Right lobe of liver (tissue), 6 donors: ENCODE measurements around the gene PTPN6. TPM values are rescaled to one million over a fixed set of nuclear protein-coding genes. Genes with fewer than 3 reads are reported as not detected.

Source experiments
- ATAC-seq, 4 donors: fragments of 200-7000 bp; cut with Tn5 transposase; one replicate each; pipeline ENCODE4 v1.9.1; 2020; ENCODE audit warnings: mild to moderate bottlenecking in 4 of 4, moderate library complexity in 4 of 4
- DNase-seq, 3 donors: peaks; one replicate each; pipeline ENCODE4 v3.0.0-alpha.2; 2020
- H3K27ac ChIP-seq, 3 donors: fragments of 200-600 bp; one replicate each; pipeline ENCODE4 v1.8.0; 2022
- H3K27me3 ChIP-seq, 2 donors: fragments of 200-600 bp; one replicate each; pipeline ENCODE4 v1.8.0; 2022
- H3K36me3 ChIP-seq, 4 donors: fragments of 200-600 bp; sonication (generic) in 1 of 4; one replicate each; pipeline versions ENCODE4 v1.5.1 to v1.8.0; 2017 to 2022; ENCODE audit warnings: control low read depth in 1 of 4
- H3K4me1 ChIP-seq, 4 donors: fragments of 200-600 bp; sonication (generic) in 1 of 4; one replicate each; pipeline versions ENCODE4 v1.5.1 to v1.8.0; 2017 to 2022; ENCODE audit warnings: control low read depth in 1 of 4
- H3K4me3 ChIP-seq, 3 donors: fragments of 200-600 bp; one replicate each; pipeline ENCODE4 v1.8.0; 2022
- H3K9me3 ChIP-seq, 4 donors: fragments of 200-600 bp; sonication (generic) in 1 of 4; one replicate each; pipeline versions ENCODE4 v1.5.1 to v1.8.0; 2017 to 2022; ENCODE audit warnings: control low read depth in 1 of 4
- POLR2A ChIP-seq: fragments of 450-650 bp; IDR thresholded peaks from one replicate; pipeline ENCODE4 v1.6.1; 2017; ENCODE audit warnings: antibody characterized with exemption, mild to moderate bottlenecking
- WGBS: methylation state at CpG from one replicate; pipeline ENCODE4 v1.1.6; 2018; ENCODE audit warnings: low coverage, low lambda C conversion rate; ENCODE audit not compliant: insufficient coverage; ENCODE audit errors: missing lambda C conversion rate; 5-methylcytosine and 5-hydroxymethylcytosine counted together
- intact Hi-C, 2 donors: fragments of 100-400 bp; cut with DNase I; formaldehyde crosslinking; loops; one replicate each; pipeline versions ENCODE4 v1.11.2 to v1.14.1; 2022
- total RNA-seq, 6 experiments: library from RNA; depleted of rRNA in 2 of 6; stranded (reverse); fragments of >200 nt in 2 of 6; fragmentation: NEBNext Ultra II Directional in 3 of 6; extraction: Animal tissue kit (Norgen Biotek cat#: 25700) in 3 of 6; gene quantifications; one replicate each; pipeline versions ENCODE4 v1.1.0 to v1.2.4, GENCODE V29; 2016 to 2023
- TF ChIP-seq, protein P1 (sequence below), 4 donors: fragments of 200-600 bp in 3 of 4; fragments of 450-650 bp in 1 of 4; IDR thresholded peaks; one replicate each; pipeline versions ENCODE4 v1.5.1 to v1.8.0; 2016 to 2022; ENCODE audit warnings: antibody characterized with exemption in 4 of 4, mild to moderate bottlenecking in 2 of 4
- donor health status: DM: no; HTN: yes; CAD: no.
- donor health status: DM: no; HTN: no; CAD: no.
- donor health status: DM: no; HTN: no; CAD: no.
- donor health status: DM: no; HTN: yes; CAD: no.
- donor health status: DM: no; HTN: yes; CAD: no.

Gene PTPN6
- total RNA-seq, 6 experiments from 2014 or later, result 12.1 to 30.6 (median 19.4) TPM

DNA sequence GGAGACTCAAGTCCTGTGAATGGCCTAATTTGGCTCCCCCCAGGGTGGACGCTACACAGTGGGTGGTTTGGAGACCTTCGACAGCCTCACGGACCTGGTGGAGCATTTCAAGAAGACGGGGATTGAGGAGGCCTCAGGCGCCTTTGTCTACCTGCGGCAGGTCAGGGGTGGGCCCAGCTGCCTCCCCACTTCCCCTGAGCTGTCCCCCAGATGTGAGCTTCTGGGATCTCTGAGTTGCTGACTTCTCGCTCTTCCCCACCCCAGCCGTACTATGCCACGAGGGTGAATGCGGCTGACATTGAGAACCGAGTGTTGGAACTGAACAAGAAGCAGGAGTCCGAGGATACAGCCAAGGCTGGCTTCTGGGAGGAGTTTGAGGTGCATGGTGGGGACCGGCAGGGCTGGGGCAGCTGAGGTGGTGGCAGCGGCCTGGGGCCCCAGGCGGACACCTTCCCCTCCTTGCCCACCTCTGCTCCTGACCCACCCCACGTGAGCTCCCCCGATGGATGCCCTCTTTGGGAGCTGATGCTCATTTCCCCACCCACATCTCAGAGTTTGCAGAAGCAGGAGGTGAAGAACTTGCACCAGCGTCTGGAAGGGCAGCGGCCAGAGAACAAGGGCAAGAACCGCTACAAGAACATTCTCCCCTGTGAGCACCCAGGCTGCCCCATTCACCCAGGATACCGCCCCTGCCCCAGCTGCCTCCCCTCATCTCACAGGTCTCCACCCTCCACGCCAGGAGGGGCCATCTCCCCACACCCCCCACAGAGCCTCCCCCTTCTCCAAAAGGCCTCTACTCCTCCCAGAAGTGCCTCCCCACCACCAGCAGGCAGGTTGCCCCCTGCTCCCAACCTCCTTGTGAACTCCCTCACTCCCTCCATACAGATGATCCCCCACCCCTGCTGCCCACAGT is 4.2 kb downstream of the PTPN6 start:
- DNase-seq, result peak in 1 of 3 donors; percentile 34
- H3K27ac ChIP-seq, result no peak overlapping the region

DNA sequence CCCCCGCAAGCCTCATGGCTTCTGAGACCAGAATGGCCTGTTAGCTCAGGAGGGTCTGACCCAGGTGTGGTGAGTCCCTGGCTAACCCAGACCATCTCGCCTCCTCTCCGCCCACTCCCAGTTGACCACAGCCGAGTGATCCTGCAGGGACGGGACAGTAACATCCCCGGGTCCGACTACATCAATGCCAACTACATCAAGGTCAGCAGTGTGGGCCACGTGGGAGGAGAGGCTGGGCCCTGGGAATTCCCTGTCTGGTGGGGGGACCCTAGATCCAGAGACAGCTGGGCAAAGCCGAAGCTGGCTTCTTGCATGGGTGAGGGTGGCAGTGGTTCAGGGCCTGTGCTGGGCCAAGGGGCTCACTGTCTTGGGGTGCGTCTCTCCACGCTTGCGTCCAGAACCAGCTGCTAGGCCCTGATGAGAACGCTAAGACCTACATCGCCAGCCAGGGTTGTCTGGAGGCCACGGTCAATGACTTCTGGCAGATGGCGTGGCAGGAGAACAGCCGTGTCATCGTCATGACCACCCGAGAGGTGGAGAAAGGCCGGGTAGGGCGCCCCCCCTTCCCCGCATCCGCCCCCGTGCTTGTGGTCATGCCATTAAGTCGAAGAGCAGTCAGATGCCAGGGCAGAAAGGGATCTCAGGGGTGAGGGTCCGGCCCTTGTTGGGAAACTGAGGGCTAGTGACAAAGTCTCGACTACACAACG is 5.0 kb downstream of the PTPN6 start:
- TF ChIP-seq, protein P1, sequence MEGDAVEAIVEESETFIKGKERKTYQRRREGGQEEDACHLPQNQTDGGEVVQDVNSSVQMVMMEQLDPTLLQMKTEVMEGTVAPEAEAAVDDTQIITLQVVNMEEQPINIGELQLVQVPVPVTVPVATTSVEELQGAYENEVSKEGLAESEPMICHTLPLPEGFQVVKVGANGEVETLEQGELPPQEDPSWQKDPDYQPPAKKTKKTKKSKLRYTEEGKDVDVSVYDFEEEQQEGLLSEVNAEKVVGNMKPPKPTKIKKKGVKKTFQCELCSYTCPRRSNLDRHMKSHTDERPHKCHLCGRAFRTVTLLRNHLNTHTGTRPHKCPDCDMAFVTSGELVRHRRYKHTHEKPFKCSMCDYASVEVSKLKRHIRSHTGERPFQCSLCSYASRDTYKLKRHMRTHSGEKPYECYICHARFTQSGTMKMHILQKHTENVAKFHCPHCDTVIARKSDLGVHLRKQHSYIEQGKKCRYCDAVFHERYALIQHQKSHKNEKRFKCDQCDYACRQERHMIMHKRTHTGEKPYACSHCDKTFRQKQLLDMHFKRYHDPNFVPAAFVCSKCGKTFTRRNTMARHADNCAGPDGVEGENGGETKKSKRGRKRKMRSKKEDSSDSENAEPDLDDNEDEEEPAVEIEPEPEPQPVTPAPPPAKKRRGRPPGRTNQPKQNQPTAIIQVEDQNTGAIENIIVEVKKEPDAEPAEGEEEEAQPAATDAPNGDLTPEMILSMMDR (IDR thresholded peaks at IDR 0.05), result no peak
- no peaks in the 10 kb centered on the region for H3K9me3 ChIP-seq
- no peak for ATAC-seq

More for the DNA sequence above, 4.2 kb downstream of the PTPN6 start:
- Histone ChIP-seq H3K9me3 (no peaks in the 10 kb centered on the region), H3K36me3 (no peaks in the 10 kb centered on the region), H3K4me3 (no peak overlapping the region), H3K27me3 (no peaks in the 10 kb centered on the region), H3K4me1 (no peaks in the 10 kb centered on the region)
- intact Hi-C loops, result loop anchor here in 1 of 2 donors (10.0 kb wide), 1 partner anchor 139 kb away; the partner anchor contains the start of gene C1R
- WGBS, result 65% methylated on average over 4 of the region's 22 CpGs
- TF ChIP-seq, protein P1 (IDR thresholded peaks at IDR 0.05), result no peak
- TF ChIP-seq POLR2A, result no peak
- ATAC-seq, result no peak

DNA sequence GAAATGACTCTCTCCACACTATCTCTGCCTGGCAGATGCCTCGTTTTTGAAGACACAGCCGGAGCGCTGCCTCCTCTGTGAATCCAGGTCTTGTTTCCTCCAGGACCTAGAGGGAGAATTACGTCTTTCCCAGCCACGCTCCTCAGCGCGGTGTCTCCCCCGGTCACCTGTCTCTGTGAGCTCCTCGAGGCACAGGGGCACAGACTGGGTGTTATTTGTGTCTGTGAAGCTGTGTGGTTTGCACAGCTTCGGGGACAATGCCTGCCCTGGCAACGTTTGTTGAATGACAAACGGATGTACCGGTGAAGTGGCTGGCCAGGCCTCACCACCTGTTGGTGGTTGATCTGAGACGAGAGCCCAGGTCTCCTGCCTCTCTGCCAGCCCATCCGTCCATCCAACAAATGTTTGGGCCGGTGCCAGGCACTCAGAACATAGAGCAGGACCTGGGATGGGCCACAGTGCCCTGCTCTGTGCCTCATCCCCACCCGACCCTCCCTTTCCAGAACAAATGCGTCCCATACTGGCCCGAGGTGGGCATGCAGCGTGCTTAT is 6.1 kb downstream of the PTPN6 start:
- Histone ChIP-seq H3K36me3 (no peaks in the 10 kb centered on the region), H3K4me3 (no peak overlapping the region), H3K9me3 (no peaks in the 10 kb centered on the region), H3K27ac (no peak overlapping the region), H3K27me3 (no peaks in the 10 kb centered on the region), H3K4me1 (peaks cover 0 to 9% (median 5%) of the 10 kb centered on the region in 4 donors)
- 78% methylated on average over 10 of the region's 20 CpGs for WGBS
- DNase-seq (no peak), ATAC-seq (no peak)
- TF ChIP-seq, protein P1 (IDR thresholded peaks at IDR 0.05), result no peak
- no peak for TF ChIP-seq POLR2A
- intact Hi-C loops, result loop anchor here in 1 of 2 donors (10.0 kb wide), 1 partner anchor 138 kb away; the partner anchor contains the start of gene C1R

More for the DNA sequence above, 5.0 kb downstream of the PTPN6 start:
- no peak overlapping the region for H3K4me3 ChIP-seq
- H3K36me3 ChIP-seq, result no peaks in the 10 kb centered on the region
- intact Hi-C loops, result loop anchor here in 1 of 2 donors (10.0 kb wide), 1 partner anchor 139 kb away; the partner anchor contains the start of gene C1R
- H3K27ac ChIP-seq, result no peak overlapping the region
- WGBS, result 80% methylated on average over 10 of the region's 28 CpGs
- no peaks in the 10 kb centered on the region for H3K27me3 ChIP-seq
- no peaks in the 10 kb centered on the region for H3K4me1 ChIP-seq
- peak in 1 of 3 donors; percentile 50 for DNase-seq
